Osteoblast (primary cell): ENCODE results near the gene GEMIN5. TPM values are rescaled to one million over a fixed set of nuclear protein-coding genes. Genes with fewer than 3 reads are reported as not detected.

Source experiments
- DNase-seq: peaks from one replicate; pipeline ENCODE4 v3.0.0; 2011; ENCODE audit warnings: low spot score, mixed read lengths; ENCODE audit not compliant: insufficient read length; ENCODE audit errors: missing footprints
- H2AFZ ChIP-seq: 2 replicates; pipeline ENCODE4 v1.6.0; 2011; ENCODE audit warnings: mild to moderate bottlenecking, low read length
- H3K27ac ChIP-seq: 2 replicates; pipeline ENCODE4 v1.5.1; 2011; ENCODE audit warnings: mild to moderate bottlenecking, low read depth, low read length, moderate library complexity
- H3K27me3 ChIP-seq: 2 replicates; pipeline ENCODE4 v1.6.0; 2012; ENCODE audit warnings: mild to moderate bottlenecking, control low read depth, inconsistent platforms, low read length, moderate library complexity; ENCODE audit not compliant: insufficient read depth
- H3K36me3 ChIP-seq: 2 replicates; pipeline ENCODE4 v1.5.1; 2011; ENCODE audit warnings: mild to moderate bottlenecking, low read length, control low read depth, moderate library complexity; ENCODE audit not compliant: insufficient read depth
- H3K4me1 ChIP-seq: 2 replicates; pipeline ENCODE4 v1.5.1; 2011; ENCODE audit warnings: mild to moderate bottlenecking, low read length, control low read depth, moderate library complexity; ENCODE audit not compliant: insufficient read depth
- H3K4me2 ChIP-seq: 2 replicates; pipeline ENCODE4 v1.6.0; 2011; ENCODE audit warnings: mild to moderate bottlenecking, low read length; ENCODE audit not compliant: insufficient read depth
- H3K4me3 ChIP-seq: fragments of 200-600 bp; sonication (generic); 3 replicates; pipeline ENCODE4 v1.5.1; 2012; ENCODE audit warnings: mild to moderate bottlenecking, low read length, inconsistent platforms; ENCODE audit not compliant: insufficient read depth
- H3K79me2 ChIP-seq: 2 replicates; pipeline ENCODE4 v1.6.0; 2012; ENCODE audit warnings: mild to moderate bottlenecking, low read length, control low read depth, inconsistent platforms; ENCODE audit not compliant: insufficient read depth
- H3K9me3 ChIP-seq: 2 replicates; pipeline ENCODE4 v1.5.1; 2011; ENCODE audit warnings: low read depth, low read length, control low read depth
- H4K20me1 ChIP-seq: 2 replicates; pipeline ENCODE4 v1.6.0; 2012; ENCODE audit warnings: mild to moderate bottlenecking, low read length, control low read depth; ENCODE audit not compliant: insufficient read depth
- total RNA-seq: library from RNA; depleted of rRNA; stranded (reverse); fragments of >200 nt; gene quantifications from 2 replicates; pipeline ENCODE4 v1.2.3, GENCODE V29; 2012
- TF ChIP-seq, protein P1 (sequence below): IDR thresholded peaks from 2 replicates; pipeline ENCODE4 v1.5.1; 2011; ENCODE audit warnings: mild to moderate bottlenecking, low read depth, low read length, moderate library complexity; ENCODE audit errors: extremely low read depth

Gene GEMIN5
- total RNA-seq, 1 donor, result 11.6 TPM

DNA sequence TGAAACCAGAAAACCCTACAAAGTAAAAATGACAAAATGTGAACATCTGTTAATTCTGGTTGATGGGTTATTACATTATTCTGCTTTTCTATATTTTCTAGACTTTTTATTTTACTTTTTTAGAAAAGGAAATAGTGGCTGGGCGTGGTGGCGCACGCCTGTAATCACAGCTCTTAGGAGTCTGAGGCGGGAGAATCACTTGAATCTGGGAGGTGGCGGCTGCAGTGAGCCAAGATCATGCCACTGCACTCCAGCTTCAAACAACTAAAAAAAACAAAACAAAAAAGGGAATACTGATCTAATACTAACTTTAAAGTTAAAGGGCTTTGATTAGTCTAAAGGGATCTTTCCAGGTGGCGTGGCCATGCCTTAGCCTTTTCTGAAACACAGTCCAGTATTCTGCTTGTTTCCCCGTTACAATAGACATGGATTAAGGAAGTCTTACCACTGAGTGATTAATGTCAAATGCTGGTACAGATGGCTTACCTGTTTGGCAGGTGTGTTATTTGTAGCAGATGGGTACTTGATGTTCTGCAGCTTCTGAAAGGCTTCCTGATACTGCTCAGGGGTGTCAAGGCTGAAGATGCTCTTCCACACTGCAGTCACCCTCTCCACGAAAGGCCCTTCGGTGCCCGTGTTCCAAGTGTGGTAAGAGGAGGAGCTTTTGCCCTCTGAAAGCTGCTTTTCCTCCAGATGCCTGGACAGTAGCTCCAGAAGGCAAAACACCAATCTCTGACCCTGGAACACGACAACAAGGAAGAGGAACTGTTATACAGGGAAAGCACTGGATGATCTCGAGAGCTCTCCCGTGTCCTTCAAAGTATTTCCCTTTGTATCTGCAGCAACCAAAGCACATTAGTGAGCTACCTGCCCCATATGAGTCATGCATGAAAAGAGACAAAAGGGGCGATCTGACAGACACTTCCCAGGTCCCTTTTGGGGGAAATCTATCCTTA lies 42.1 kb downstream of the GEMIN5 start:
- Histone ChIP-seq H3K79me2 (no peaks in the 10 kb centered on the region), H3K9me3 (no peaks in the 10 kb centered on the region), H3K4me1 (no peaks in the 10 kb centered on the region), H3K36me3 (peaks cover 71% of the 10 kb centered on the region), H3K27me3 (no peaks in the 10 kb centered on the region), H3K27ac (no peak overlapping the region), H2AFZ (no peak overlapping the region), H3K4me2 (no peak overlapping the region), H4K20me1 (no peaks in the 10 kb centered on the region), H3K4me3 (no peak overlapping the region)
- no peak for DNase-seq
- TF ChIP-seq, protein P1, sequence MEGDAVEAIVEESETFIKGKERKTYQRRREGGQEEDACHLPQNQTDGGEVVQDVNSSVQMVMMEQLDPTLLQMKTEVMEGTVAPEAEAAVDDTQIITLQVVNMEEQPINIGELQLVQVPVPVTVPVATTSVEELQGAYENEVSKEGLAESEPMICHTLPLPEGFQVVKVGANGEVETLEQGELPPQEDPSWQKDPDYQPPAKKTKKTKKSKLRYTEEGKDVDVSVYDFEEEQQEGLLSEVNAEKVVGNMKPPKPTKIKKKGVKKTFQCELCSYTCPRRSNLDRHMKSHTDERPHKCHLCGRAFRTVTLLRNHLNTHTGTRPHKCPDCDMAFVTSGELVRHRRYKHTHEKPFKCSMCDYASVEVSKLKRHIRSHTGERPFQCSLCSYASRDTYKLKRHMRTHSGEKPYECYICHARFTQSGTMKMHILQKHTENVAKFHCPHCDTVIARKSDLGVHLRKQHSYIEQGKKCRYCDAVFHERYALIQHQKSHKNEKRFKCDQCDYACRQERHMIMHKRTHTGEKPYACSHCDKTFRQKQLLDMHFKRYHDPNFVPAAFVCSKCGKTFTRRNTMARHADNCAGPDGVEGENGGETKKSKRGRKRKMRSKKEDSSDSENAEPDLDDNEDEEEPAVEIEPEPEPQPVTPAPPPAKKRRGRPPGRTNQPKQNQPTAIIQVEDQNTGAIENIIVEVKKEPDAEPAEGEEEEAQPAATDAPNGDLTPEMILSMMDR, result no peak

DNA sequence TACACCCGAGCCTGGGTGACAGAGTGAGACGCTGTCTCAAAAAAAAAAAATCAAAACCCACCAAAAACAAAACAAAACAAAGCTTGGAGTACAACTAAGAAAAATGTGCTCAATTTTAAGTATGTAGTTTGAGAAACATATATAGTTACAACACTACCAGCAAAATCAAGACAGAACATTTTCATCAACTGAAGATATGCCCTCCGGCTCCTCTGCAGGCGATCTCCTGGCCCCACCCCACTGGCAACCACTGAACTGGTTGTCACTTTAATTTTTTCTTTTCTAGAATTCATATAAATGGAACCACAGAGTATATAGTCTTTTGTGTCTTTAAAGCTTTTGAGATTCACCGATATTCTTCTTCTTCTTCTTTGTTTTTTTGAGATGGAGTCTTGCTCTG lies 44.6 kb downstream of the GEMIN5 start:
- no peaks in the 10 kb centered on the region for H3K4me1 ChIP-seq
- H3K79me2 ChIP-seq, result no peaks in the 10 kb centered on the region
- no peaks in the 10 kb centered on the region for H4K20me1 ChIP-seq
- no peak for DNase-seq
- no peaks in the 10 kb centered on the region for H3K9me3 ChIP-seq
- no peak overlapping the region for H3K27ac ChIP-seq
- TF ChIP-seq, protein P1, result no peak
- no peak overlapping the region for H2AFZ ChIP-seq
- no peak overlapping the region for H3K4me3 ChIP-seq
- peaks cover 57% of the 10 kb centered on the region for H3K36me3 ChIP-seq
- H3K27me3 ChIP-seq, result no peaks in the 10 kb centered on the region
- no peak overlapping the region for H3K4me2 ChIP-seq

GRCh38 chr5:154892369-154892771 lies 45.6 kb downstream of the GEMIN5 start:
- Histone ChIP-seq H3K4me1 (no peaks in the 10 kb centered on the region), H3K79me2 (no peaks in the 10 kb centered on the region), H3K36me3 (peaks cover 60% of the 10 kb centered on the region), H3K9me3 (no peaks in the 10 kb centered on the region), H3K4me3 (no peak overlapping the region), H3K4me2 (no peak overlapping the region), H2AFZ (no peak overlapping the region), H3K27me3 (no peaks in the 10 kb centered on the region), H3K27ac (no peak overlapping the region), H4K20me1 (no peaks in the 10 kb centered on the region)
- no peak for DNase-seq
- TF ChIP-seq, protein P1, result no peak

GRCh38 chr5:154885439-154885838 lies 52.6 kb downstream of the GEMIN5 start:
- no peak overlapping the region for H3K27ac ChIP-seq
- no peaks in the 10 kb centered on the region for H3K4me1 ChIP-seq
- H3K27me3 ChIP-seq, result no peaks in the 10 kb centered on the region
- H3K4me3 ChIP-seq, result no peak overlapping the region
- no peak for DNase-seq
- no peaks in the 10 kb centered on the region for H3K79me2 ChIP-seq
- peaks cover 12% of the 10 kb centered on the region for H3K9me3 ChIP-seq
- TF ChIP-seq, protein P1, result no peak
- H2AFZ ChIP-seq, result no peak overlapping the region
- no peaks in the 10 kb centered on the region for H4K20me1 ChIP-seq
- H3K4me2 ChIP-seq, result no peak overlapping the region
- H3K36me3 ChIP-seq, result peaks cover 41% of the 10 kb centered on the region
